SK-MEL-5 (cell line): ENCODE data around the gene SLAMF8. TPM values are rescaled to one million over a fixed set of nuclear protein-coding genes. Genes with fewer than 3 reads are reported as not detected.

Experiments
- DNase-seq: peaks from one replicate; pipeline ENCODE4 v3.0.0-alpha.2; 2016; ENCODE audit warnings: low read depth, low spot score
- in situ Hi-C: cut with HindIII; loops from 2 replicates; pipeline ENCODE4 v1.10.0; 2016; ENCODE audit warnings: low sequenced_read_pairs, high pct_unique_total_duplicates, low pct_unique_long_range_greater_than_20kb
- polyA plus RNA-seq, 2 experiments: library from polyadenylated mRNA; depleted of rRNA; stranded (reverse); fragments of >200 nt; gene quantifications; 2 replicates each; pipeline ENCODE4 v1.2.3, GENCODE V29; 2015
- total RNA-seq: library from RNA; depleted of rRNA; stranded (reverse); fragments of >200 nt; shearing (Covaris generic); gene quantifications from 2 replicates; pipeline ENCODE4 v1.2.3, GENCODE V29; 2014; rRNA removed

The SLAMF8 gene
- not detected in 2 replicates for total RNA-seq
- polyA plus RNA-seq (2015; cell fraction: cytosol; rRNA removed): 0.13 TPM in 1 of 2 replicates, not detected in the other
- not detected in 2 replicates for polyA plus RNA-seq (2015; cell fraction: nucleus; rRNA removed)

DNA sequence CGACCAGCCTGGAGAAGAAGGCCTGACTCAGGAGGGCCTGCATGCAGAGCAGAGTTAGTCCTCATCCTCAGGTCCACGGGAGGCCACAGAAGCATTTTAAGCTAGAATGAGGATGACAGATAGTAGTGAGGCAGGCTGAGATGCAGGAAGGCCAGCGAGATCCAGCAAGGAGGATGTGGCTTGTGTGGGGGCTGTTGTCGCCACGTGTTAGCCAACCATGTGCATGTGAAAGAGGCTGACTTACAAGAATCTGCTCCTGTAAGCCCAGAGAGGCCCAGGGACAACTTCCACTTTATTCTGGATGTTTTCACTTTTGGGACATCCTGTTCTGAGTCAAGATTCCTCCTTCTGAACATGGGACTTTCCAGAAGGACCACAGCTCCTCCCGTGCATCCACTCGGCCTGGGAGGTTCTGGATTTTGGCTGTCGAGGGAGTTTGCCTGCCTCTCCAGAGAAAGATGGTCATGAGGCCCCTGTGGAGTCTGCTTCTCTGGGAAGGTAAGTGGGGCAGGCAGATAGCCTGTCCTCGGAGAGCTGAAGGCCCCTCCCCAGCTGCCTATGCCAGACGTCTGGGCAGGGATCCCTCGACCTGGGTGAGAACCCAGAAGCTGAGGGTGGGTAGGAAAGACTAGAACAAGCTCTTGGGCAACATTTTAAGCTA, at the start of gene SLAMF8:
TSS of gene SLAMF8 (plus strand) at position 433 of the 661 bp plus-strand sequence. CDS start at position 459, 26 bp downstream.
- DNase-seq: no peak
- in situ Hi-C loops: no loop called here

DNA sequence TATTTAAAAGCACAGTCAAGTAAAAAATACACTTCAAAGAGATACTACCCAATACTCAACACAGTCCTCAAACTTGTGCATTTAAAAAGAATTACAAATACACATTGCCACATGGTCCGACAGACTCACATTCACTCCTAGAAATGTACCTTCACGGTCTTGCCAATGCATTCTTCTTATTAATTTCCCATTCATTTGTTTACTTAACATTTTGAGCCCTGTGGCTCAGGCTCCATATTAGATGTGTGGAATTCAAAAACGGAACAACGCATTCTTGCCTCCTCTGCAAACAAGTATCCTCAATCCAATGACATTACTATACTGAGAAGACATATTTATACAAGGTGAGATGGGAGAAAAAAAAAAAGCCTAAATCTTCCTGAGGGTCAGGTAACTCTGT, 48.4 kb upstream of the SLAMF8 start:
- DNase-seq: no peak
- in situ Hi-C loops: loop anchor here (25.0 kb wide), 1 partner anchor 109 kb away; no protein-coding TSS in a partner anchor

- DNase-seq: no peak
- in situ Hi-C loops: loop anchor here (25.0 kb wide), 1 partner anchor 108 kb away; no protein-coding TSS in a partner anchor
Observed at GRCh38 chr1:159779403-159779851, 47.2 kb upstream of the SLAMF8 start.

- peak; percentile 97 for DNase-seq
- in situ Hi-C loops: loop anchor here (25.0 kb wide), 1 partner anchor 106 kb away; no protein-coding TSS in a partner anchor
Observed at GRCh38 chr1:159780583-159781582, 45.8 kb upstream of the SLAMF8 start, which contains the start of gene DUSP23. TSS of gene DUSP23 (plus strand) at chr1:159780962. CDS start at chr1:159781101, 139 bp downstream.

GRCh38 chr1:159781992-159782391, 44.7 kb upstream of the SLAMF8 start:
- DNase-seq: no peak
- in situ Hi-C loops: loop anchor here (25.0 kb wide), 1 partner anchor 105 kb away; no protein-coding TSS in a partner anchor

GRCh38 chr1:159783724-159784123, 42.9 kb upstream of the SLAMF8 start:
- DNase-seq: no peak
- in situ Hi-C loops: loop anchor here (25.0 kb wide), 1 partner anchor 104 kb away; no protein-coding TSS in a partner anchor

DNA sequence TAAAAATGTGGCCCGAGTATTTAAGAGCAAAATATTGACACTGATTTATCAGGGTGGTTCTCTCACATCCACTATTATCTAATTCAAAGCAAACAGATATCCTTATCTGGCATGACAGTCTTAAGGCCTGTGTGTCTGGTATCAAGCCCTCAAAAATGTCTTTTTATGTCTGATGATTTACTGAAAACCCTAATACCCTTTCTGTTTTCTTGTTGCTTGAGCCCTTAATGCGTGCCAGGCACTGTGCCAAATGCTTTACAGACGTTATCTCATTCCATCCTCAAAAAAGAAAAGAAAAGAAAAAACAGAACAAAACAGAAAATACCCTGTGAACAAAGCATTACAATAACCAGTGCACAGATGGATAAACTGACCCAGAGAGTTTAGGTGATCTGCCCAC, 40.2 kb upstream of the SLAMF8 start:
- no peak for DNase-seq
- in situ Hi-C loops: loop anchor here (25.0 kb wide), 1 partner anchor 101 kb away; no protein-coding TSS in a partner anchor

DNA sequence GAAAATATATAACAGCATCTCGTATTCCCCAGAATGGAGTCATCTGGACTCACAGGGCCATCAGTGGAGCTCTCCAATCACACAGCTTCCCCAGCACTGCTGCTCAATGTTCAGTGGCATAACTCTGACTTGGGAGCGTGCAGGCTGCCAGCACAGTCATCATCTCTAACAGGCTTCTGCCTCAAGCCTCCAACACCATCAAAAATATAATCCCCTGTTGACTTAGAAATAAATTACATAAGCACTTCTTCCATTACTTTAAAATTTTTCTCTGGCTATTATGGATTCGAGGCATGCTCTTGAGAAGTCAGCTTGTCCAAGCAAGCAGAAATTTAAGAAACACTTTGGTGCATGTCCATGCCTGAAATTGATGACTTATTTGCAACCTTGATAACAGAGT, 39.7 kb upstream of the SLAMF8 start:
- in situ Hi-C loops: loop anchor here (25.0 kb wide), 1 partner anchor 100 kb away; no protein-coding TSS in a partner anchor

DNA sequence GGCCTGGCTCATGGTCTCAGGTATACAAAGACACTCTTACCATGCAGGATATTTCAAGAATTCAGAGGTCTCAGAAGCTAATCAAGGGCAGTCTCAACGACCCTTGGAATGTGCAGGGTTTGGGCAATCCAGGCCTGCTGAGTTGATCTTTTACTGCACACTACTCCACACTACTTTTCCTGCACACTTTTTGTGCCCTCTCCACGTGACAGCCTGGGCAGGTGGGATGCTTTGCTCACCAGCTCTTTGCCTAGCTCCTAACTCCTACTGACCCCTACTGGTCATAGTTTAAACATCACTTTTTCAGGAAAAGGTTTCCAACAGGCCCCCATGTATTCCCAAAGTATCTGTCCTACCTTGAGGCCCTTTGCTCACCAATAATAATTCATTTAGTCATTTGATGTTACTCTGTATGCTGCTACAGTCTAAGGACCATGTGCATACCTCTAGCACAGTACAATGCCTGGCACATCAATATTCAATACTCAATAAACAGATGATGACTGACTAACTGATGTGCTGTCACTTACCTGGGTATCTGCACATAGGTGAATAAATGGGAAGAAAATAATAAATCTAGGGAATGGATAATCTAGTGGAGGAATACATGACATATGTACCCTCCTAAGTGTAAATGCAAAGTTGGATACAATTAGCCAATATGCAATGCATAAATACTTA, 36.3 kb upstream of the SLAMF8 start:
- in situ Hi-C loops: loop anchor here (25.0 kb wide), 1 partner anchor 97 kb away; no protein-coding TSS in a partner anchor
- peak; percentile 63 for DNase-seq

More for the DNA sequence above, 39.7 kb upstream of the SLAMF8 start:
- no peak for DNase-seq

- no peak for DNase-seq
- in situ Hi-C loops: loop anchor here (25.0 kb wide), 1 partner anchor 96 kb away; no protein-coding TSS in a partner anchor
Observed at GRCh38 chr1:159791031-159791430, 35.6 kb upstream of the SLAMF8 start.

GRCh38 chr1:159791461-159791860, 35.2 kb upstream of the SLAMF8 start:
- in situ Hi-C loops: loop anchor here (25.0 kb wide), 1 partner anchor 96 kb away; no protein-coding TSS in a partner anchor
- no peak for DNase-seq

GRCh38 chr1:159795534-159795933, 31.1 kb upstream of the SLAMF8 start:
- DNase-seq: peak; percentile 70
- in situ Hi-C loops: loop anchor here (25.0 kb wide), 1 partner anchor 92 kb away; no protein-coding TSS in a partner anchor

DNA sequence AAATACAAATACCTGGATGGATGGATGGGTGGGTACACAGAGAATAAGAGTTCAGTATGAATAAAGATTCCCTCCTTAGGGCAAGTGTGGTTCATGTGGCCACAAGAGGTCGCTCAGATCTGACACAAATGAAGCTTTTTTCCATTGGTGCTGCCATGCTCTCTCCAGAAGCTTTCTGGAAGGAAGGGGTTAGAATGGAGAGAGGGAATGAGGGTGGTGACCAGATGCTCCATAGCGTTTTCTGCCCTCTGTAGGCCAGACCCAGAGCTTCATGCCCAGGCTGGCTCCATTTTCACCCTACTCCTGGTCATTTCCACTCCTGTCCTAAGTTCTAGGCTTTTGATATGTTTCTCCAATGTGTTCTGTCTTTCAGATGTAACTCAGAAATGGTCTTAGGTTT, 27.8 kb upstream of the SLAMF8 start:
- in situ Hi-C loops: loop anchor here (25.0 kb wide), 1 partner anchor 88 kb away; no protein-coding TSS in a partner anchor
- DNase-seq: peak; percentile 96

GRCh38 chr1:159799446-159799985, 27.2 kb upstream of the SLAMF8 start:
- in situ Hi-C loops: loop anchor here (25.0 kb wide), 1 partner anchor 88 kb away; no protein-coding TSS in a partner anchor

DNA sequence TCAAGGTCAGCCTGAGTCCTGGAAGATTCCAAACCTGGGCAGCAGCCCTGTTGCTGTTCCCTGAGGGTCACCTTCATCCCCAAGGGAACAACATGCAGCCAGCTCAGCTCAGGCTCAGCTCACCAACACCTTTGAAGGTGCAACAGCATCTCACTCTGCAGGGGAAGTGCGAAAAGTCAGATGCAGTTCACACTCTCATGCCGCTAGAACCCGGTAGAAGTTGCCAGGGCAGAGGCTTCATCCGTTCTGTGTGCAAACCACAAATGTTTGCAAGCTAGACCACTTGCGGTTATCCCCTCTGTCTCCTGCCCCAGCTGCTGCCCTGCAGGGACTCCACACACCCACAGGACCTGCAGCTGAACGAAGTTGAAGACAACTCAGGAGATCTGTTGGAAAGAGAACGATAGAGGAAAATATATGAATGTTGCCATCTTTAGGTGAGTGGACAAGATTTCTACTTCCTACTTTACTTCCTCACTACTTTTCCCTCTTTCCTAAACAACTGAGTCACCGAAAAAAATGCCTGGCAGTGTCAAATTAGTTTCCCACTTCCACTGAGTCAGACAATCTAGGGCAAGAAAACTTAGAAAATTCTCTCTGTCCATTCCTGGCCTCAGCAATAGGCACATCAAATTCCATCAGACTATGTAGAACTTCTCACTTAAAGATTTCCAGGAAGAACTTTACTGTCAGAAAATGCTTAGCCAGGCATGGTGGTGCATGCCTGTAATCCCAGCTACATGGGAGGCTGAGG, 26.3 kb upstream of the SLAMF8 start:
- in situ Hi-C loops: no loop called here
- DNase-seq: no peak

More at GRCh38 chr1:159799446-159799985, 27.2 kb upstream of the SLAMF8 start:
- DNase-seq: no peak

DNA sequence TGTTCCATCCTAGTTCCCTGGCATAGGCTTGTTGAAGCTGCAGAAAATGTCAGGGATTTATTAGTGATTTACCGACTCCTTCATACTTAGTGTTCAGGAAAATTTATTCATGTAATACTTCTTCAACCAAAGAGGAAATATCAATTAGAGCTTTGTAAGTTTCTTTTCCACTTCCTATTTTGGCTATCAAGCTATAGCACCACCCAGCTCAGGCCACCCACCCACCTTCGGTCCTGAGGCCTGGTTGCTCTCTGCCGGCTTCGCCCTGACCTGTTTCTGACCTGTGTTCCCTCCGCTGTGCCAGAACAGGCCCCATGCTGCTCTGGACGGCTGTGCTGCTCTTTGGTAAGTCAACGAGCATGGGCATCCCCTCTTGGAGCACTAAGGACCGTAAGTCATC, 24.6 kb upstream of the SLAMF8 start, which contains the start of gene FCRL6:
TSS of gene FCRL6 (plus strand) at position 250 of the 400 bp plus-strand sequence. CDS start at position 315, 65 bp downstream.
- in situ Hi-C loops: no loop called here

More for the DNA sequence above, 24.6 kb upstream of the SLAMF8 start, which contains the start of gene FCRL6:
- no peak for DNase-seq
